ENCODE measurements around the gene GLRX3.

The GLRX3 gene

GRCh38 chr10:130189608-130190054, 53.4 kb downstream of the GLRX3 start:
- no peak overlapping the region for H3K4me3 ChIP-seq (ENCODE audit: low read depth, low read length)
- TF ChIP-seq CTCF (IDR thresholded peaks at IDR 0.05; ENCODE audit: low read depth, low read length): no peak

GRCh38 chr10:130190055-130190736, 54.0 kb downstream of the GLRX3 start:
- TF ChIP-seq CTCF (IDR thresholded peaks at IDR 0.05; ENCODE audit: low read depth, low read length): peak; percentile 85
- H3K4me3 ChIP-seq (ENCODE audit: low read depth, low read length): peak overlapping the region; percentile 52

- TF ChIP-seq CTCF (IDR thresholded peaks at IDR 0.05; ENCODE audit: low read depth, low read length): no peak
- H3K4me3 ChIP-seq (ENCODE audit: low read depth, low read length): peak overlapping the region; percentile 52
Measured at GRCh38 chr10:130190737-130191115, 54.5 kb downstream of the GLRX3 start.

GRCh38 chr10:130191380-130191779, 55.2 kb downstream of the GLRX3 start:
- no peak for TF ChIP-seq CTCF (IDR thresholded peaks at IDR 0.05; ENCODE audit: low read depth, low read length)

GRCh38 chr10:130192276-130192848, 56.2 kb downstream of the GLRX3 start:
- no peak for TF ChIP-seq CTCF (IDR thresholded peaks at IDR 0.05; ENCODE audit: low read depth, low read length)
- H3K4me3 ChIP-seq (ENCODE audit: low read depth, low read length): no peak overlapping the region

More at GRCh38 chr10:130191380-130191779, 55.2 kb downstream of the GLRX3 start:
- H3K4me3 ChIP-seq (ENCODE audit: low read depth, low read length): no peak overlapping the region

- H3K4me3 ChIP-seq (ENCODE audit: low read depth, low read length): no peak overlapping the region
- TF ChIP-seq CTCF (IDR thresholded peaks at IDR 0.05; ENCODE audit: low read depth, low read length): no peak
Measured at GRCh38 chr10:130193033-130193432, 56.8 kb downstream of the GLRX3 start.

GRCh38 chr10:130193493-130194193, 57.5 kb downstream of the GLRX3 start:
- no peak overlapping the region for H3K4me3 ChIP-seq (ENCODE audit: low read depth, low read length)
- TF ChIP-seq CTCF (IDR thresholded peaks at IDR 0.05; ENCODE audit: low read depth, low read length): no peak
